SK-N-SH (cell line): Measurements from ENCODE around the gene ARL13A. TPM values are rescaled to one million over a fixed set of nuclear protein-coding genes. Genes with fewer than 3 reads are reported as not detected.

ENCODE experiments used
- CTCF ChIA-PET: fragments of 300-600, 350-600 bp; formaldehyde crosslinking; extraction: SDS; loops from one replicate; lab custom pipeline; 2021; lab: Yijun Ruan, JAX
- POLR2A ChIA-PET: fragments of 350-600 bp; sonication (Branson Sonifier 250); formaldehyde crosslinking; extraction: SDS; loops from one replicate; lab custom pipeline; 2020; ENCODE audit warnings: antibody characterized with exemption, inconsistent platforms; lab: Yijun Ruan, JAX
- DNase-seq: peaks from one replicate; pipeline ENCODE4 v3.0.0; 2012
- H2AFZ ChIP-seq: fragments of 200-600 bp; sonication (generic); 2 replicates; pipeline ENCODE4 v1.8.1; 2016; ENCODE audit warnings: antibody characterized with exemption, mild to moderate bottlenecking, low read depth
- H3F3A ChIP-seq: fragments of 200-600 bp; sonication (generic); replicated peaks from 2 replicates; pipeline ENCODE3; 2016; ENCODE audit warnings: antibody characterized with exemption, mild to moderate bottlenecking; ENCODE audit not compliant: insufficient read depth
- H3K27ac ChIP-seq, 2 experiments: fragments of 200-500 bp in 1 of 2; fragments of 200-600 bp in 1 of 2; sonication (Bioruptor generic) in 1 of 2; sonication (generic), shearing (Covaris generic) in 1 of 2; 2 replicates each; pipeline versions ENCODE4 v1.5.1 to v1.6.1; 2014 to 2016; ENCODE audit warnings: low read depth in 2 of 2, inconsistent platforms in 1 of 2, low read length in 1 of 2, mild to moderate bottlenecking in 1 of 2, mixed read lengths in 1 of 2
- H3K27me3 ChIP-seq: fragments of 200-600 bp; sonication (generic), shearing (Covaris generic); 2 replicates; pipeline ENCODE4 v1.6.1; 2016; ENCODE audit warnings: mixed run types; ENCODE audit not compliant: insufficient read depth
- H3K36me3 ChIP-seq, 2 experiments: fragments of 200-500 bp in 1 of 2; fragments of 200-600 bp in 1 of 2; sonication (Bioruptor generic) in 1 of 2; sonication (generic) in 1 of 2; replicated peaks in 1 of 2; 2 replicates each; pipeline versions ENCODE3 to v1.5.1; 2014 to 2016; ENCODE audit warnings: low read length in 1 of 2, mild to moderate bottlenecking in 1 of 2; ENCODE audit not compliant: insufficient read depth in 2 of 2, control insufficient read depth in 1 of 2
- H3K4me1 ChIP-seq, 2 experiments: fragments of 200-500 bp in 1 of 2; fragments of 200-600 bp in 1 of 2; sonication (Bioruptor generic) in 1 of 2; sonication (generic), shearing (Covaris generic) in 1 of 2; 2 replicates each; pipeline versions ENCODE4 v1.5.1 to v1.6.1; 2014 to 2016; ENCODE audit warnings: low read depth in 1 of 2, low read length in 1 of 2, mixed run types in 1 of 2; ENCODE audit not compliant: insufficient read depth in 2 of 2, control insufficient read depth in 1 of 2
- H3K4me2 ChIP-seq: fragments of 200-600 bp; sonication (generic), shearing (Covaris generic); 2 replicates; pipeline ENCODE4 v1.6.1; 2017; ENCODE audit warnings: mixed run types
- H3K4me3 ChIP-seq, 2 experiments: fragments of 200-500 bp in 1 of 2; fragments of 200-600 bp in 1 of 2; sonication (Bioruptor generic) in 1 of 2; sonication (generic), shearing (Covaris generic) in 1 of 2; 2 replicates each; pipeline versions ENCODE4 v1.5.1 to v1.8.1; 2014 to 2016; ENCODE audit warnings: low read depth in 2 of 2, inconsistent platforms in 1 of 2, low read length in 1 of 2, mild to moderate bottlenecking in 1 of 2, mixed read lengths in 1 of 2, moderate library complexity in 1 of 2
- H3K79me2 ChIP-seq: fragments of 200-600 bp; sonication (generic); 2 replicates; pipeline ENCODE4 v1.8.1; 2017; ENCODE audit warnings: mild to moderate bottlenecking; ENCODE audit not compliant: insufficient read depth
- H3K9ac ChIP-seq: fragments of 200-600 bp; sonication (generic); 2 replicates; pipeline ENCODE4 v1.6.1; 2017; ENCODE audit warnings: mixed run types
- H3K9me2 ChIP-seq: fragments of 200-600 bp; sonication (generic); 2 replicates; pipeline ENCODE4 v1.6.1; 2017; ENCODE audit warnings: mixed run types
- H3K9me3 ChIP-seq: fragments of 200-600 bp; sonication (generic); 2 replicates; pipeline ENCODE4 v1.6.1; 2017; ENCODE audit warnings: mixed run types, mild to moderate bottlenecking, moderate library complexity
- H4K20me1 ChIP-seq: fragments of 200-600 bp; sonication (generic); 2 replicates; pipeline ENCODE4 v1.6.1; 2017; ENCODE audit warnings: mild to moderate bottlenecking, mixed run types; ENCODE audit not compliant: insufficient read depth
- CHD2 ChIP-seq: fragments of 150-350 bp; IDR thresholded peaks from 2 replicates; pipeline ENCODE4 v1.6.1; 2018; ENCODE audit warnings: low read length; ENCODE audit not compliant: partially characterized antibody
- EP300 ChIP-seq, 2 experiments: IDR thresholded peaks; 2 replicates each; pipeline versions ENCODE4 v1.4.0 to v1.6.1; 2012; ENCODE audit warnings: borderline replicate concordance in 1 of 2, low read depth in 1 of 2, low read length in 1 of 2
- EZH2phosphoT487 ChIP-seq: fragments of 200-600 bp; sonication (generic); IDR thresholded peaks from 2 replicates; pipeline ENCODE4 v1.6.1; 2017; ENCODE audit warnings: low read depth, mixed run types, mild to moderate bottlenecking, antibody characterized with exemption, moderate library complexity, borderline replicate concordance
- FOXJ3 ChIP-seq: sonication (generic); formaldehyde crosslinking; IDR thresholded peaks from 2 replicates; pipeline ENCODE4 v1.5.1; 2020; ENCODE audit warnings: mild to moderate bottlenecking, missing genetic modification reagents
- FOXM1 ChIP-seq: IDR thresholded peaks from 2 replicates; pipeline ENCODE4 v1.4.0; 2012; ENCODE audit warnings: low read depth, mild to moderate bottlenecking
- JUND ChIP-seq: IDR thresholded peaks from 2 replicates; pipeline ENCODE4 v1.4.0; 2012
- RAD21 ChIP-seq: IDR thresholded peaks from 2 replicates; pipeline ENCODE4 v1.6.1; 2012; ENCODE audit warnings: mild to moderate bottlenecking, low read length
- REST ChIP-seq: IDR thresholded peaks from 2 replicates; pipeline ENCODE4 v1.6.1; 2012; ENCODE audit warnings: mild to moderate bottlenecking, low read depth, low read length, moderate library complexity
- RXRA ChIP-seq: IDR thresholded peaks from 2 replicates; pipeline ENCODE4 v1.4.0; 2012; ENCODE audit warnings: low read depth, mild to moderate bottlenecking, borderline replicate concordance
- SIN3A ChIP-seq: IDR thresholded peaks from 2 replicates; pipeline ENCODE4 v1.6.1; 2012; ENCODE audit warnings: low read depth, mild to moderate bottlenecking, low read length, moderate library complexity, borderline replicate concordance
- TCF12 ChIP-seq: IDR thresholded peaks from 2 replicates; pipeline ENCODE4 v1.4.0; 2012
- TEAD4 ChIP-seq: IDR thresholded peaks from 2 replicates; pipeline ENCODE4 v1.4.0; 2012; ENCODE audit warnings: mild to moderate bottlenecking, borderline replicate concordance; ENCODE audit not compliant: insufficient read depth
- YY1 ChIP-seq: IDR thresholded peaks from 2 replicates; pipeline ENCODE4 v1.4.0; 2012; ENCODE audit warnings: low read depth, mild to moderate bottlenecking
- WGBS: methylation state at CpG from one replicate; pipeline ENCODE4 v1.1.6; 2017; ENCODE audit warnings: low lambda C conversion rate; 5-methylcytosine and 5-hydroxymethylcytosine counted together
- polyA plus RNA-seq, 3 experiments: library from polyadenylated mRNA; depleted of rRNA; stranded (reverse); fragments of >200 nt; gene quantifications; 2 replicates each; pipeline ENCODE4 v1.2.3, GENCODE V29; 2012

The ARL13A gene
- polyA plus RNA-seq, 1 of the 3 experiments (the other 2 are of a cell fraction) = not detected

DNA sequence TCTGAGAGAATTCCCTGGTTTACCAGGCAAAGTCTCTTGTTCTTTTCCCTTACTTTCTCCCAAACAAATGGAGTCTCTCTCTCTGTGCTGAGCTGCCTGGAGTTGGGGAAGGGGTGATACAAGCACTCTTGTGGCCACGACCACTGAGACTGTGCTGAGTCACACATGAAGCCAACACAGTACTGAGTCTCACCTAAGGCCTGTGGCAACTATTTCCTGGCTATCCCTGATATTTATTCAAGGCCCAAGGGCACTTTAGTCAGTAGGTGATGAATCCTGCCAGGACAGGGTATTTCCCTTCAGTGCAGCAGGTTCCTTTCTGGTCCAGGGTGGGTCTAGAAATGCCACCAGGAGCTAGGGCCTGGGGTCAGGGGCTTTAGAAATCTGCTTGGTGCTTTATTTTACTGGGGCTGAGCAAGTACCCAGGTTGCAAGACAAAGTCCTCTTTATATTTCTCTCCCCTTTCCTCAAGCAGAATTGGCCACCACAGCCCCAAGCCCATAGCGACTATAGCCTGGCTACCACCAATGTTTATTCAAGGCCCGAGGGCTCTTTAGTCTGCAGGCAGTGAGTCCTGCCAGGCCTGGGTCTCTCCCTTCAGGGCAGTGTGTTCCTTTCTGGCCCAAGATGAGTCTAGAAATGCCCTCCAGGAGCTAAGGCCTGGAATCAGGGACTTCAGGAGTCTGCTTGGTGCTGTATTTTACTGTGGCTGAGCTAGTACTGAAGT, 10.5 kb downstream of the ARL13A start:
- Histone ChIP-seq H3K27me3 (no peaks in the 10 kb centered on the region), H3K4me2 (no peak overlapping the region), H3K27ac (peak overlapping the region in 1 of 2 experiments; percentile 14; a peak in 1 of 4 replicates), H3K9me3 (no peaks in the 10 kb centered on the region), H3K36me3 (no peaks in the 10 kb centered on the region), H4K20me1 (no peaks in the 10 kb centered on the region), H3K4me3 (no peak overlapping the region), H3F3A (no peaks in the 10 kb centered on the region), H3K4me1 (0 out of 4 replicates have a peak, but pooled peaks cover 0 to 3% of the 10 kb centered on the region in 2 experiments), H3K9ac (no peak overlapping the region), H3K9me2 (no peaks in the 10 kb centered on the region), H2AFZ (no peak overlapping the region), H3K79me2 (no peaks in the 10 kb centered on the region)
- 44% methylated on average over 3 of the region's 3 CpGs for WGBS
- DNase-seq = no peak
- CTCF ChIA-PET = no interaction called here
- no peak for TF ChIP-seq EZH2phosphoT487
- TF ChIP-seq CHD2 = no peak
- TF ChIP-seq FOXM1 = no peak
- TF ChIP-seq REST = no peak
- TF ChIP-seq RAD21 = no peak
- no peak for TF ChIP-seq TEAD4
- TF ChIP-seq YY1 = no peak
- no peak for TF ChIP-seq EP300 (IDR thresholded peaks at IDR 0.05; ENCODE audit: borderline replicate concordance in 1 of 2, low read depth in 1 of 2, low read length in 1 of 2)
- no peak for TF ChIP-seq FOXJ3 (CRISPR knock-in tag)
- TF ChIP-seq JUND = no peak
- TF ChIP-seq TCF12 = no peak
- TF ChIP-seq SIN3A = no peak
- no peak for TF ChIP-seq RXRA
- POLR2A ChIA-PET = no interaction called here
